Measurements from ENCODE around the gene VGLL4.

GRCh38 chr3:11535243-11535960 lies 108.3 kb downstream of the VGLL4 start:
- TF ChIP-seq EZH2 (IDR thresholded peaks at IDR 0.05; ENCODE audit: borderline replicate concordance, low read depth, low read length, severe bottlenecking) (no peak), CTCF (IDR thresholded peaks at IDR 0.05; ENCODE audit: borderline replicate concordance, extremely low read depth, low read length, poor library complexity, severe bottlenecking) (no peak)
